Measurements from ENCODE around the gene SLC5A7. TPM values are rescaled to one million over a fixed set of nuclear protein-coding genes. Genes with fewer than 3 reads are reported as not detected.

The SLC5A7 gene
- total RNA-seq, 1 experiment from 2014 or later = not detected

- in situ Hi-C loops (cut with HindIII; ENCODE audit: low pct_unique_long_range_greater_than_20kb, low sequenced_read_pairs) (no loop called here), intact Hi-C loops (cut with micrococcal nuclease; ENCODE audit: unreplicated experiment) (no loop called here)
- no peak overlapping the region for H3K4me3 ChIP-seq (ENCODE audit: low read depth in 2 of 2, low read length in 2 of 2)
- CTCF ChIA-PET = no interaction called here
- H3K36me3 ChIP-seq (ENCODE audit: control insufficient read depth, insufficient read depth, low read length) = no peaks in the 10 kb centered on the region
- ATAC-seq (no peak), DNase-seq (ENCODE audit: low read depth, low spot score) (no peak)
- H3K4me1 ChIP-seq (ENCODE audit: control insufficient read depth, insufficient read depth, low read length) = no peaks in the 10 kb centered on the region
- TF ChIP-seq TCF7L2 (IDR thresholded peaks at IDR 0.05; ENCODE audit: low read depth, low read length) = no peak
- no peak for TF ChIP-seq REST (IDR thresholded peaks at IDR 0.05; ENCODE audit: insufficient read depth in 1 of 2, low read depth in 2 of 2, low read length in 1 of 2)
- no peak for TF ChIP-seq POLR2AphosphoS5 (IDR thresholded peaks at IDR 0.05; ENCODE audit: low read depth, low read length)
- TF ChIP-seq SIN3A (IDR thresholded peaks at IDR 0.05; ENCODE audit: borderline replicate concordance, insufficient read depth, low read depth, low read length) = no peak
- TF ChIP-seq CTCF (IDR thresholded peaks at IDR 0.05) = no peak
- H3K9me3 ChIP-seq (ENCODE audit: control insufficient read depth, insufficient read depth, low read depth, low read length) = no peaks in the 10 kb centered on the region
- POLR2A ChIA-PET = no interaction called here
- H3K27ac ChIP-seq (ENCODE audit: low read length) = no peak overlapping the region
- no peaks in the 10 kb centered on the region for H3K27me3 ChIP-seq (ENCODE audit: control insufficient read depth, insufficient read depth, low read length)
- BruUV-seq (replicated peaks) = no TSS peak
Measured at GRCh38 chr2:108048752-108049151, 62.4 kb downstream of the SLC5A7 start.

GRCh38 chr2:108058576-108059137 lies 72.3 kb downstream of the SLC5A7 start:
- Histone ChIP-seq H3K4me1 (ENCODE audit: control insufficient read depth, insufficient read depth, low read length) (no peaks in the 10 kb centered on the region), H3K36me3 (ENCODE audit: control insufficient read depth, insufficient read depth, low read length) (no peaks in the 10 kb centered on the region), H3K27me3 (ENCODE audit: control insufficient read depth, insufficient read depth, low read length) (no peaks in the 10 kb centered on the region), H3K9me3 (ENCODE audit: control insufficient read depth, insufficient read depth, low read depth, low read length) (no peaks in the 10 kb centered on the region), H3K4me3 (ENCODE audit: low read depth in 2 of 2, low read length in 2 of 2) (no peak overlapping the region), H3K27ac (ENCODE audit: low read length) (no peak overlapping the region)
- ChIA-PET POLR2A (no interaction called here), CTCF (no interaction called here)
- no peak for ATAC-seq
- BruUV-seq (replicated peaks) = no TSS peak
- no peak for DNase-seq (ENCODE audit: low read depth, low spot score)
- in situ Hi-C loops (cut with HindIII; ENCODE audit: low pct_unique_long_range_greater_than_20kb, low sequenced_read_pairs) = no loop called here
- intact Hi-C loops (cut with micrococcal nuclease; ENCODE audit: unreplicated experiment) = no loop called here
- TF ChIP-seq POLR2AphosphoS5 (IDR thresholded peaks at IDR 0.05; ENCODE audit: low read depth, low read length) (no peak), CTCF (IDR thresholded peaks at IDR 0.05) (no peak), SIN3A (IDR thresholded peaks at IDR 0.05; ENCODE audit: borderline replicate concordance, insufficient read depth, low read depth, low read length) (no peak), TCF7L2 (IDR thresholded peaks at IDR 0.05; ENCODE audit: low read depth, low read length) (no peak), REST (IDR thresholded peaks at IDR 0.05; ENCODE audit: insufficient read depth in 1 of 2, low read depth in 2 of 2, low read length in 1 of 2) (no peak)
